Endothelial cell of umbilical vein (primary cell): ENCODE data around the gene KLF13. TPM values are rescaled to one million over a fixed set of nuclear protein-coding genes. Genes with fewer than 3 reads are reported as not detected.
A peak's percentile ranks its signal among the peaks of the same experiment; 100 is the strongest.

Experiments
- BruUV-seq: library from RNA; stranded (reverse); fragments of 400-500 nt; replicated peaks from 2 replicates; lab custom pipeline; 2021; lab: Mats Ljungman, UMichigan
- CTCF ChIA-PET: fragments of 300-600, 350-600 bp; sonication (Branson Sonifier 250); formaldehyde crosslinking; loops from one replicate; lab custom pipeline; 2021; ENCODE audit warnings: antibody characterized with exemption, inconsistent platforms; lab: Charles Lee
- POLR2A ChIA-PET: fragments of 300-600, 350-600 bp; sonication (Branson Sonifier 250); formaldehyde crosslinking; loops from one replicate; lab custom pipeline; 2021; ENCODE audit warnings: antibody characterized with exemption, inconsistent platforms; lab: Charles Lee
- DNase-seq: peaks from one replicate; pipeline ENCODE4 v3.0.0-alpha.2; 2011; ENCODE audit warnings: low read depth, low spot score
- FAIRE-seq: peaks from 2 replicates; lab custom pipeline; 2011; peaks lifted over from hg19 to GRCh38; lab: Jason Lieb, UNC
- H2AFZ ChIP-seq: 2 replicates; pipeline ENCODE4 v1.6.0; 2012; ENCODE audit warnings: low read depth, low read length, control low read depth, inconsistent platforms
- H3K27ac ChIP-seq: 2 replicates; pipeline ENCODE4 v1.5.1; 2011; ENCODE audit warnings: low read depth, mild to moderate bottlenecking, control low read depth, low read length, moderate library complexity; ENCODE audit not compliant: insufficient read depth
- H3K27me3 ChIP-seq, 2 experiments: 2 replicates each; pipeline versions ENCODE4 v1.6.0 to v1.6.1; 2011; ENCODE audit warnings: low read length in 2 of 2, mixed read lengths in 1 of 2; ENCODE audit not compliant: control insufficient read depth in 2 of 2, insufficient read depth in 2 of 2
- H3K36me3 ChIP-seq, 2 experiments: 2 replicates in 1 of 2; 3 replicates in 1 of 2; pipeline ENCODE4 v1.5.1; 2011; ENCODE audit warnings: low read length in 2 of 2, mild to moderate bottlenecking in 1 of 2, moderate library complexity in 1 of 2; ENCODE audit not compliant: control insufficient read depth in 2 of 2, insufficient read depth in 2 of 2; ENCODE audit errors: extremely low read depth in 1 of 2
- H3K4me1 ChIP-seq: 3 replicates; pipeline ENCODE4 v1.5.1; 2011; ENCODE audit warnings: mild to moderate bottlenecking, low read length; ENCODE audit not compliant: control insufficient read depth, insufficient read depth; ENCODE audit errors: extremely low read depth
- H3K4me2 ChIP-seq: 2 replicates; pipeline ENCODE4 v1.6.1; 2011; ENCODE audit warnings: low read length, control low read depth, mixed read lengths; ENCODE audit not compliant: insufficient read depth
- H3K4me3 ChIP-seq, 3 experiments: fragments of 200-600 bp in 1 of 3; sonication (generic), shearing (Covaris generic) in 1 of 3; replicated peaks in 1 of 3; 2 replicates each; pipeline ENCODE4 v1.5.1; 2011 to 2016; ENCODE audit warnings: control low read depth in 3 of 3, low read length in 3 of 3, mild to moderate bottlenecking in 2 of 3, inconsistent platforms in 1 of 3, low read depth in 1 of 3, moderate library complexity in 1 of 3; ENCODE audit not compliant: insufficient read depth in 1 of 3
- H3K79me2 ChIP-seq: 2 replicates; pipeline ENCODE4 v1.6.0; 2012; ENCODE audit warnings: low read length, inconsistent platforms; ENCODE audit not compliant: control insufficient read depth, insufficient read depth
- H3K9ac ChIP-seq: replicated peaks from 2 replicates; pipeline ENCODE3; 2011; ENCODE audit warnings: low read length, control low read depth; ENCODE audit not compliant: insufficient read depth; ENCODE audit errors: extremely low read depth
- H3K9me1 ChIP-seq: replicated peaks from 3 replicates; pipeline ENCODE4 v1.6.0; 2011; ENCODE audit warnings: mild to moderate bottlenecking, low read length; ENCODE audit not compliant: control insufficient read depth, insufficient read depth; ENCODE audit errors: extremely low read depth
- H3K9me3 ChIP-seq: replicated peaks from 2 replicates; pipeline ENCODE4 v1.5.1; 2012; ENCODE audit warnings: low read length, inconsistent platforms; ENCODE audit not compliant: control insufficient read depth, insufficient read depth
- H4K20me1 ChIP-seq: replicated peaks from 2 replicates; pipeline ENCODE3; 2011; ENCODE audit warnings: mild to moderate bottlenecking, low read length; ENCODE audit not compliant: control insufficient read depth, insufficient read depth; ENCODE audit errors: extremely low read depth
- MYC ChIP-seq: IDR thresholded peaks from one replicate; pipeline ENCODE4 v1.6.1; 2011; ENCODE audit warnings: mild to moderate bottlenecking, low read depth, low read length
- POLR2AphosphoS5 ChIP-seq: IDR thresholded peaks from 2 replicates; pipeline ENCODE4 v1.6.1; 2012; ENCODE audit warnings: low read depth, mild to moderate bottlenecking, control low read depth, low read length, moderate library complexity; ENCODE audit not compliant: insufficient read depth
- dilution Hi-C: fragments of 300-500 bp; cut with MboI; formaldehyde crosslinking; loops from one replicate; pipeline ENCODE4 v1.15.0; 2019; ENCODE audit warnings: low sequenced_read_pairs; ENCODE audit not compliant: extremely low pct_ligation_motif_present
- intact Hi-C: fragments of 100-400 bp; cut with micrococcal nuclease; formaldehyde crosslinking; loops from one replicate; pipeline ENCODE4 v1.10.0; 2022
- polyA plus RNA-seq, 4 experiments: library from polyadenylated mRNA; depleted of rRNA in 3 of 4; stranded (reverse) in 3 of 4; unstranded in 1 of 4; fragments of >200 nt; gene quantifications; 2 replicates each; pipeline versions ENCODE4 v1.2.1 to v1.2.3, GENCODE V29; 2011 to 2012; ENCODE audit warnings: missing spikeins in 1 of 4
- total RNA-seq: library from RNA; stranded (reverse); gene quantifications from 2 replicates; pipeline ENCODE4 v1.2.3, GENCODE V29; 2021

The KLF13 gene
- total and polyA plus RNA-seq, 2 donors (not counting 3 experiments of a cell fraction or from before 2014, with no cell fraction given): 10.1 to 31.9 TPM

DNA sequence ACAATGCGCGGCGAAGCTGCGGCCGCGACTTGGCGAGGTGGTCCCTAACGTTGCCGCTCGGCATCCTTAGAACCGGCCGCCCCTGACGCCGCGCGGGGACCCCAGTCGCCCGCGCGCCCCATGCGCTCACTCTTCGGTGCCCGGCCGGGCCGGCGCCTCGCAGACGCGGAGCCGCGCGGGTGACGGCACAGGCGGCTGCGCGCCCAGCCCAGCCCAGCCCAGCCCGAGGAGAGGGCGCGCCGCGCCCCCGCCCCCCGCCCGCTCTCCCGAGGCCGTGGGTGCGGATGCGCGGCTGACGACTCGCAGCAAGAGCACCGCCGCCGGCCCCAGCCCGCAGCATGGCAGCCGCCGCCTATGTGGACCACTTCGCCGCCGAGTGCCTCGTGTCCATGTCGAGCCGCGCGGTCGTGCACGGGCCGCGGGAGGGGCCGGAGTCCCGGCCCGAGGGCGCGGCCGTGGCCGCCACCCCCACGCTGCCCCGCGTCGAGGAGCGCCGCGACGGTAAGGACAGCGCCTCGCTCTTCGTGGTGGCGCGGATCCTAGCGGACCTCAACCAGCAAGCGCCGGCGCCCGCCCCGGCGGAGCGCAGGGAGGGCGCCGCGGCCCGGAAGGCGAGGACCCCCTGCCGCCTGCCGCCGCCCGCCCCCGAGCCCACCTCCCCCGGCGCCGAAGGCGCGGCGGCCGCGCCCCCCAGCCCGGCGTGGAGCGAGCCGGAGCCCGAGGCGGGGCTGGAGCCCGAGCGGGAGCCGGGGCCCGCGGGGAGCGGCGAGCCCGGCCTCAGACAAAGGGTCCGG lies 437 bp downstream of the KLF13 start:
- H3K9me3 ChIP-seq: no peaks in the 10 kb centered on the region
- H3K4me3 ChIP-seq: peak overlapping the region; percentile 61 to 89 (median 63)
- no peak for TF ChIP-seq POLR2AphosphoS5
- FAIRE-seq: no peak
- DNase-seq: no peak
- CTCF ChIA-PET: interaction anchor here (0.7 to 4.6 kb wide), 9 partner anchors 13 to 163 kb away, joined by 3 to 34 read pairs (median 3); no protein-coding TSS in a partner anchor
- peak overlapping the region; percentile 75 for H2AFZ ChIP-seq
- no peaks in the 10 kb centered on the region for H3K9me1 ChIP-seq
- peaks cover 0 to 2% of the 10 kb centered on the region in 2 experiments for H3K27me3 ChIP-seq
- no peaks in the 10 kb centered on the region for H3K36me3 ChIP-seq
- peak overlapping the region; percentile 58 for H3K4me2 ChIP-seq
- peaks cover 8% of the 10 kb centered on the region for H3K4me1 ChIP-seq
- POLR2A ChIA-PET: interaction anchor here (0.7 to 1.0 kb wide), 2 partner anchors 70 to 122 kb away, joined by 3 read pairs; no protein-coding TSS in a partner anchor
- BruUV-seq: no TSS peak
- intact Hi-C loops: loop anchor here (1.0 to 10.0 kb wide), 10 partner anchors 15 to 1645 kb away; no protein-coding TSS in a partner anchor
- H3K27ac ChIP-seq: peak overlapping the region; percentile 78
- peak overlapping the region; percentile 78 for H3K9ac ChIP-seq
- dilution Hi-C loops: no loop called here
- H4K20me1 ChIP-seq: no peaks in the 10 kb centered on the region
- H3K79me2 ChIP-seq: peaks cover 8% of the 10 kb centered on the region

DNA sequence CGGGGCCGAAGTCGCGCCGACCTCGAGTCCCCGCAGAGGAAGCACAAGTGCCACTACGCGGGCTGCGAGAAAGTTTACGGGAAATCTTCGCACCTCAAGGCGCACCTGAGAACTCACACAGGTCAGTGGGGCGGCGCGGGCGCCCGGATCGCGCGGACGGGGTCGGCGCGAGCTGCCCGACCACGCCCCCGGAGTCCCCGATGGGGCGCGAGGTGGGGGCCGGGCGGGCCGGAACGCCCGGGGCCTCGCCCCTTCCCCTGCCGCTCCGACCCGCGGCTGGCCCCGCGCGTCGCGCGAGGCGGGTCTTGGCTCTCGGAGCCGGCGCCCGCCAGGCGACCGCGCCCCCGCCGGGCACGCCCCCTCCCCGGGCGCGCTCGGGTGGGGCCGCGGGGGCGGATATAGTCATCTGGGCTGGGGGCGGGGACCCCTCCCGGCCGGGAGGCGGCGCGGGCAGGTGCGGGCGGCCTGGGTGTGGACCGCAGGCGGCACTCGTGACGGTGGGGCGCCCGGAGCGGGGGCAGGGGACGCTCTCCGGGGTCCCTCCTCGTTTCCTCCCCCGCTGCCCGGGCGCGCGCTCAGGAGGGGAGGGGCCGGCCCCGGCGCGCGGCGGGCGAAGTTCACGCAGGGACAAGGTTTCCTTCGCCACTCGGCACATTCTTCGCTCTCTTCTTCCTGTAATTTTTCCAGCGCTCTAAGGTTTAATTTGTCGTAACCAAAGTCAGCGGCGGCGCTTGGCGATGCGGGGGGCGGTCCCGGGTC lies 1.2 kb downstream of the KLF13 start:
- dilution Hi-C loops: no loop called here
- H4K20me1 ChIP-seq: no peaks in the 10 kb centered on the region
- CTCF ChIA-PET: interaction anchor here (1.0 to 1.9 kb wide), 3 partner anchors 64 to 161 kb away, joined by 3 to 9 read pairs (median 6); no protein-coding TSS in a partner anchor

More for the DNA sequence above, 1.2 kb downstream of the KLF13 start:
- Histone ChIP-seq H2AFZ (peak overlapping the region; percentile 60), H3K9me1 (no peaks in the 10 kb centered on the region), H3K4me2 (peak overlapping the region; percentile 60), H3K79me2 (peaks cover 11% of the 10 kb centered on the region), H3K9ac (peak overlapping the region; percentile 78), H3K4me1 (peaks cover 8% of the 10 kb centered on the region), H3K4me3 (peak overlapping the region; percentile 61 to 89 (median 75)), H3K27me3 (no peaks in the 10 kb centered on the region), H3K27ac (peak overlapping the region; percentile 62), H3K9me3 (no peaks in the 10 kb centered on the region), H3K36me3 (no peaks in the 10 kb centered on the region)
- FAIRE-seq (peak; percentile 52), DNase-seq (peak; percentile 18)
- TF ChIP-seq POLR2AphosphoS5 (peak; percentile 17), MYC (no peak)
- intact Hi-C loops: loop anchor here (5.0 to 10.0 kb wide), 4 partner anchors 39 to 1646 kb away; no protein-coding TSS in a partner anchor
- POLR2A ChIA-PET: no interaction called here
- no TSS peak for BruUV-seq
